DLD1 (cell line): ENCODE results near the gene BARX1.

Source experiments
- in situ Hi-C: cut with HindIII; loops from 2 replicates; pipeline ENCODE4 v1.10.0; 2017; ENCODE audit warnings: low sequenced_read_pairs

BARX1 gene

GRCh38 chr9:93929231-93929630 is 25.9 kb downstream of the BARX1 start:
- in situ Hi-C loops, result loop anchor here (10.0 kb wide), 1 partner anchor 74 kb away; no protein-coding TSS in a partner anchor

GRCh38 chr9:93922535-93922934 is 32.6 kb downstream of the BARX1 start:
- in situ Hi-C loops, result loop anchor here (10.0 kb wide), 1 partner anchor 68 kb away; no protein-coding TSS in a partner anchor

DNA sequence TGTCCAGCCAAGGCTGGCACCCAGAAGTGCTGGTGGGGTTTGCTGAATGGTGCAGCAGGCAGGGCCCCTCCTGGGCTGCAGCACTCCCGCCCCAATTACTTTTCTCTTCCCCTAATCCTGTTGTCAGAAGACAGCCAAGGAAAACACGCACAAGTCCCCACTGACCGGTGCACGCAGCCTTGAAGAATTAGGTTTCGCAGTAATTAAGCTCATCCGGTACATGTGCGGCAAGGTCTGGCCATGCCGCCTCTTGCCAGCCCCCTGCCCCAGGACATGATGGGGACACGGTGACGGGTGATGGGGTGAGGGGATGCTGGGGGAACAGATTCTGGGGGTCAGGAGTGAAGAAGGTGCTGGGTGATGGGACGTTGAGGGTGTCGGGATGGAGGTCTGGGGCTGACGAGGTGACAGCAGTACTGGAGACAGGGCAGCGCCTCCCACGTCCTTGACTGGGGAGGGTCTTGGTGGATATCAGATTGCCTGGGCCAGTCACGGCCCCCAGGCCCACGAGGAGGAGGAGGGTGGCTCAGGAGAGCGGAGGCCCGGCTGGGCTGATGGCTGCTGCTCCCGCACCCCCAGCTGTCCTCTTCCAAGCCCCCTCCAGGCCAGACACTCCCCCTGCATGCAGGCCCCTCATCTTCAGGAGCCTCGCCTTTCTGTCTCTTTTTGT is 34.9 kb downstream of the BARX1 start:
- in situ Hi-C loops, result loop anchor here (10.0 kb wide), 1 partner anchor 65 kb away; no protein-coding TSS in a partner anchor

DNA sequence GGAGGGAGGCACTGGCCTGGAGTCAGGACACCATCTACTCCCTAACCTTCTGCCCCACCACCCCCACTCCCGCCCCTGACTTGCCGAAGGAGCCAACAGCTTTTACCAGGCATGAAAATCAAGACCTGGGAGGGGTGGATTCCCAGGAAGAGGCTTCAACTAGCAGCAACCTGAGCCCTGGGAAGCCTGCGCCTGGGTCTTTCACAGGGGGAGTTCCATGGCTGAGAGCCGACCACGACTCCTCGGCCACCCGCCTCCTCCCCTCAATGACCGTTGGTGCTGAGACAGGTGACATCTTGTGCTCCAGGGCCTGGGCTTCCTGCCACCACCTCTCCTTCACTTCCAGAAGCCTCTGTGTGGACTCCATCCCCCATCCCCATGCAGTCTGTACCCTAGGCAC is 37.1 kb downstream of the BARX1 start:
- in situ Hi-C loops, result no loop called here

- in situ Hi-C loops, result no loop called here
These were observed 37.9 kb downstream of the BARX1 start for GRCh38 chr9:93917121-93917853.

- in situ Hi-C loops, result no loop called here
These were observed 38.8 kb downstream of the BARX1 start for GRCh38 chr9:93916358-93916757.

DNA sequence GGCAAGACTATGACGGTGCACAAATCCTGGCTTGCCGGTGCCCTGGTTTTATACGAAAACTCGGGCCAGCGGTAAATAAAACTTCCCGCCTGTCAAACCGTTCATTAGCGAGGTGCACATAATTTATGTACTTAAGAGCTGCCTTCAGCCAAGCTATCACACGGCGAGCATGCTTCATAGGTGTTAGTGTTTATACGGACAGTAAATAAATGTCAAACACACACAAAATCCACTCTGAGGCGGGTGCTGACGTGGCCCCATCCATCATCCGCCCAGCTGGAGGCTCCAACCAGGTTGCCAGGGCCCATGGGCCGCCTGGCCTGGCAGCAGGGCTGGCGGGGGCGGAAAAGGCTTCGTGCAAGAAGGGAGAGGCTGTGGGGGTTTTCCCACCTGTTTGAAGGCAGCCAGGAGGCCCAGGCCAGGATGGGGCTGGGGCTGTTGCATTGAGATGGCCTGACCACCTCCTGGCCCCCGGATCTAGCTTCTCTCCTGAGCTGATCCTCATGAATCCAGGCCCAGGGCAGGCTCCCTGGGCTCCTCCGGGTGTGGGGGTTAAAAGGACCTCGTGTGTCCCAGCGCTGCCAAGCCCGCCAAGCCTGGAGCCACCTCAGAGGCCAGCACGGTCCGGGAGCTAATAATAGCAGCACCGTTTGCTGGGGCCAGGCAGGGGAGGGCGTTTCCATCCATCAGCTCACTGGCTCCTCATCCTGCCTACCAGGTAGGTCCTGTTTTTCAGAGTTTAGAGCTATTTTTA is 43.2 kb downstream of the BARX1 start:
- in situ Hi-C loops, result no loop called here

- in situ Hi-C loops, result no loop called here
These were observed 43.9 kb downstream of the BARX1 start for GRCh38 chr9:93911136-93911745.

GRCh38 chr9:93910598-93910997 is 44.6 kb downstream of the BARX1 start:
- in situ Hi-C loops, result no loop called here

GRCh38 chr9:93910196-93910595 is 45.0 kb downstream of the BARX1 start:
- in situ Hi-C loops, result no loop called here

DNA sequence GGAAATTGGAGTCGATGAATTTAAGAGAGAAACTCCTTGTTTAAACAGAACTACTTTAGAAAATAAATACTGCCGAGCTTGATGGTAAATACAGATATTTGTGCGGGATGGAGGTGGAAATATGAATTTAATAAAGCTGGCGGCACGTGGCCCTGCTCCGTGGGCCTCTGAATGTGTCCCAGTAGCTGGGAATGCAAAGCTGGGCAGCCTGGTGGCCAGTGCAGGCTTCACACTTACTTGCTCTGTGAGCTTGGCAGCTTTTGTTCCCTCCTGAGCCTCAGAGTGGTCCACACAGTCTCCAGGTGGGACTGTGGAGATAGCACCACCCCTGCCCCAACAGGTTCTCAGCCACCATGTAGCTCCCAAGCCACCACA is 45.9 kb downstream of the BARX1 start:
- in situ Hi-C loops, result no loop called here

GRCh38 chr9:93908591-93909241 is 46.4 kb downstream of the BARX1 start:
- in situ Hi-C loops, result no loop called here

GRCh38 chr9:93907551-93908199 is 47.5 kb downstream of the BARX1 start:
- in situ Hi-C loops, result no loop called here

- in situ Hi-C loops, result no loop called here
These were observed 48.8 kb downstream of the BARX1 start for GRCh38 chr9:93906195-93906880.

GRCh38 chr9:93905473-93906133 is 49.6 kb downstream of the BARX1 start:
- in situ Hi-C loops, result no loop called here

- in situ Hi-C loops, result no loop called here
These were observed 50.3 kb downstream of the BARX1 start for GRCh38 chr9:93904649-93905472.

- in situ Hi-C loops, result no loop called here
These were observed 51.1 kb downstream of the BARX1 start for GRCh38 chr9:93903886-93904648.
